Subcutaneous adipose tissue (tissue), 4 donors: ENCODE data around the gene STARD10. TPM values are rescaled to one million over a fixed set of nuclear protein-coding genes. Genes with fewer than 3 reads are reported as not detected.

Source experiments
- total RNA-seq, 4 donors: library from RNA; depleted of rRNA; stranded (reverse); fragments of >200 nt; gene quantifications; one replicate each; pipeline ENCODE4 v1.1.0, GENCODE V29; 2016
- TF ChIP-seq, protein P1 (sequence below): fragments of 450-650 bp; IDR thresholded peaks from one replicate; pipeline ENCODE4 v1.5.1; 2016; ENCODE audit warnings: low read depth, mild to moderate bottlenecking, control low read depth, antibody characterized with exemption, moderate library complexity

Gene STARD10
- total RNA-seq, 4 donors from 2014 or later: 13.4 to 20.2 (median 14.8) TPM

DNA sequence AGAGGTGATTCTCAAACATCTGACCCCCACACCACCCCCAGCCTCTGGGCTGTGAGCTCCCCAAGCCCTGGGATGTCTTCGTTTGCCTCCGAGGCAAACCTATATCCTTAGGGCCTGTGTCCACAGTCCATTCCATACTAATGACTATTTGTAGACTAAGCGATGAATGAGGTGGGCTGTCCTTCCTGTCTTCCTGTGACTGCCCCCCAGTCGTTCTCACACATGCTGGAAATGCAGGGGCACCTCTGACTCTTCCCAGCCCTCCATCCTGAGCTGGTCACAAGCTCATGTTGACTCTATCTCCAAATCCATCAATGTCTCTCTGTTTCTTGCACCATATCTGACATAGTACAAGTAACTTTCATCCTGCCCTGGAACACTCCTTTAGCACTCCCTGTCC, 25.1 kb upstream of the STARD10 start:
- TF ChIP-seq, protein P1, sequence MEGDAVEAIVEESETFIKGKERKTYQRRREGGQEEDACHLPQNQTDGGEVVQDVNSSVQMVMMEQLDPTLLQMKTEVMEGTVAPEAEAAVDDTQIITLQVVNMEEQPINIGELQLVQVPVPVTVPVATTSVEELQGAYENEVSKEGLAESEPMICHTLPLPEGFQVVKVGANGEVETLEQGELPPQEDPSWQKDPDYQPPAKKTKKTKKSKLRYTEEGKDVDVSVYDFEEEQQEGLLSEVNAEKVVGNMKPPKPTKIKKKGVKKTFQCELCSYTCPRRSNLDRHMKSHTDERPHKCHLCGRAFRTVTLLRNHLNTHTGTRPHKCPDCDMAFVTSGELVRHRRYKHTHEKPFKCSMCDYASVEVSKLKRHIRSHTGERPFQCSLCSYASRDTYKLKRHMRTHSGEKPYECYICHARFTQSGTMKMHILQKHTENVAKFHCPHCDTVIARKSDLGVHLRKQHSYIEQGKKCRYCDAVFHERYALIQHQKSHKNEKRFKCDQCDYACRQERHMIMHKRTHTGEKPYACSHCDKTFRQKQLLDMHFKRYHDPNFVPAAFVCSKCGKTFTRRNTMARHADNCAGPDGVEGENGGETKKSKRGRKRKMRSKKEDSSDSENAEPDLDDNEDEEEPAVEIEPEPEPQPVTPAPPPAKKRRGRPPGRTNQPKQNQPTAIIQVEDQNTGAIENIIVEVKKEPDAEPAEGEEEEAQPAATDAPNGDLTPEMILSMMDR: no peak

DNA sequence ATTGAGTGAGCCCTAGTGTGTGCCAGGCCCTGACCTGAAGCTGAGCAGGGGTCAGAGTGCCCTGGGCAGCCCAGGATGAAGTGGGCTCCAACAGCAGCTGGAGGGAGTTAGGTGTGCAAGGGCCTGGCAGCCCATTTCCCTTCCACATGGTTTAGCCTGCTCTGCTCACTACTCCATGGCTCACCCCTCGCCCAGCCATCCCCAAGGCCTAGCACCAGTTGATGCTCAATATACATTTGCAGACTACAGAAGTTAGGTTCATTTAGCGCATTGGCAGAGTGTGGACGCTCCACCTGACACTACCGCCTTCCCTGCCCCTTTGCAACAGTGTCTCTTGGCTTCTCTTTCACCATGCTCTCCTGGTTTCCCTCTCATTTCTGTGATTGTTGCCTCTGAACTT, 24.1 kb upstream of the STARD10 start:
- TF ChIP-seq, protein P1: no peak

DNA sequence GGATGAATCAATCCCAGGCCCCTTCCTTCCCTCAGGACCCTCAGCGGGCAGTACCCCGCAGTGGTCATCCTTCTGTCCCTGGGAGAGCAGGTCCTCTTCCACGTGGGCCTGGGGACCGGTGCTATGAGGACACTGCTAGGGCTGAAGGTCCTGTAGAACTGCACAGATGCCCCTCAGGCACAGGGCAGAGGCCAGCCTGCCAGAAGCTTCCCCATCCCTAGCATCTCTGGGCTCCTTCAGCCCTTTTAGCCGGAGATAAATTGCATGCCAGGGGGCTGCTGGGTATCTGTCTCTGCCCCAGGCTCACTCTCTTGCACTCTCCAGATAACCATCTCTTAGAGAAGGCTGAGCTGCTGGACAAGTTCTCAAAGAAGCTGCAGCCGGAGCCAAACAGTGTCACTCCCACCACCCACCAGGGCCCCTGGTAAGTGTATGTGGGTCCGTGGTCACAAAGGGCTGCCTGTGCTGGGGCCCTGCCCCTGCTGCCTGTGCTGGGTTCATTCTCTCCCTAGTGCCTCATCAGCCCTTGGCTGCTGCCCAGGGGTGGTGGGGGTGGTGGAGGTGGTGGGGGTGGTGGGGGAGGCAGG, 22.6 kb upstream of the STARD10 start:
- TF ChIP-seq, protein P1: no peak

DNA sequence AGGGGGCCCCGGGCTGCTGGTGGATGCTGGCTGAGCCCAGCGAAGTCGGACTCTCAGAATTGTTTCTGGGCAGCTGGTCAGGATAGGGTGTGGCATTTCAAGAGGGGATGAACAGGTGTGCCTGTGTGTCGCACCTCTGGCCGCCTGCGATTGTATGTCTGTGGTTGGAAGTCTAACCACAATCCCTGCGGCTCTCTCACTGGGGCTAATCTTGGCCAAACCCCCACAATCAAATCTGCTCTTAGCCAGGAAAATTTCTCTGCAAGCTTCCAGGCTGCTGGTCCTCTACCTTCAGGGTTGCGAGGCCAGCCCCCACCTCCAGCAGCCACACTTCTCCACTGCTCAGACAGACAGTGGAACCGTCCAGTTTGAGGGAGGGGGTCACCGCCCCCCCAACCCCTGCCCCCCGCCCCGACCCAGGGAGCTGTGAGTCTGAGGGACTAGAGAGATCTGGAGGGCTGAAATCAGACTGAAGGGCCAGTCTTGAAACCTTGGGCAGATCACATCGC, 21.3 kb upstream of the STARD10 start:
- TF ChIP-seq, protein P1: no peak

DNA sequence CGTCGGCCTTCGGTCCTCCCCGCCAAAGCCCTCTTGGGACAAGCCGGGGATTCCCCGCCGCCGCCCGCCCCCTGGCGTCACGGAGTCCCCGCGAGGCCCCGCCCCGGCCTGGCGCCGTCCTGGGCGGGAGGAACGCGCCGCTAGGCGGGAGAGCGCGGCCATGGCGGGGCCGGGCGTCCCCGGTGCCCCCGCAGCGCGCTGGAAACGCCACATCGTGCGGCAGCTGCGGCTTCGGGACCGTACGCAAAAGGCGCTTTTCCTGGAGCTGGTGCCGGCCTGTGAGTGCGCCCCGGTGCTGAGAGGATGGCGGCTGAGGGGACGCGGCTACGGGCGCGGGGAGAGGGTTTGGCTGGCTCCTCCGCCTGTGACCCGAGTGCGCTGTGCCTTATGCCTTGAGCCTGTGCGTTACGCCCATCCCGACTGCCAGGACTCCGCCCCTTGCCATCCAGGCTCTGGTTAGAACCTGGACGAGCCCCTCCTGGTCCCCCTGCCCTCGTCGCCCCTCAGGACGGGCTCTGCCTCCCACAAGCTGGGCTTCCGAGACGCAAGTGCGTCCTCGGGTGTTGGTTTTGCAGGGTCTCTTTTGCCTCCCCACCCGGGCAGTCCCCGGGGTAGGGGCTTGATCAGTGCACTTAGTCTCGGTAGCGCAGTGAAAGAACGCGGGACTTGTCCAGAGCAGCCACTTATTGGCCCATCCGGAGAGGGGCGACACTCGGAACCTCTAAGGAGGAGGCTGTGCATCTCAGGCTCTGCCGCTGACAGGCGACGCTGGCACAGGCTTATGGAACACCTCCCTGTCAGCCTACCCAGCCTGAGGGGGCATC, 20.7 kb upstream of the STARD10 start, which contains the start of gene ATG16L2:
Gene ATG16L2 (plus strand): TSS at position 126 of the 824 bp plus-strand sequence. CDS start 35 bp downstream, at position 161.
- TF ChIP-seq, protein P1: no peak

DNA sequence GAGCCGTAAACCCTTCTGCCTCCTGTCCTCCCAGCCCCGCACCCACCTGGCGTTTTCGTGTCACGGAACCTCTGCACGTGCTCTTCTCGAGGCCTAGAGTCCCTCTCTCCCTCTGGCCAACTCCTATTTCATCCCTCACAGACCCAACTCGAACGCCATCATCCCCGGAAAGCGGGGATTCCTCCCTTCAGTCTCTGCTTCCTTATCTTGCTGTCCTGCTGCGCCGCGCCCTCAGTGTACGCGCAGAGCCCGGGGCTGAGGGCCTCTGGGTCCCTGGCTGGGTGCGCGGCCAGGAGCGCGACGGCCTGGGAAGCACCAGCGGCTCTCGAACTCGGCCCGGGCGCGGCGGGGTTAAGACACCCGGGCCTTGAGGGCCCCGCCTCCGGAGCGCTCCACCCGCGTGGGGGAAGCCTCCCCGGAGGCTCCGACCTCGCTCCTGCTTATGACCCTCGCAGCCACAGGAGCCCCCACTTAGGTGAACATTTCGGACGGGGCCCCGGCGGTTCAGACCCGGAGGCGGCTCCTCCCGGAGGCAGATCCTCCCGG, 20.0 kb upstream of the STARD10 start:
- TF ChIP-seq, protein P1: no peak

DNA sequence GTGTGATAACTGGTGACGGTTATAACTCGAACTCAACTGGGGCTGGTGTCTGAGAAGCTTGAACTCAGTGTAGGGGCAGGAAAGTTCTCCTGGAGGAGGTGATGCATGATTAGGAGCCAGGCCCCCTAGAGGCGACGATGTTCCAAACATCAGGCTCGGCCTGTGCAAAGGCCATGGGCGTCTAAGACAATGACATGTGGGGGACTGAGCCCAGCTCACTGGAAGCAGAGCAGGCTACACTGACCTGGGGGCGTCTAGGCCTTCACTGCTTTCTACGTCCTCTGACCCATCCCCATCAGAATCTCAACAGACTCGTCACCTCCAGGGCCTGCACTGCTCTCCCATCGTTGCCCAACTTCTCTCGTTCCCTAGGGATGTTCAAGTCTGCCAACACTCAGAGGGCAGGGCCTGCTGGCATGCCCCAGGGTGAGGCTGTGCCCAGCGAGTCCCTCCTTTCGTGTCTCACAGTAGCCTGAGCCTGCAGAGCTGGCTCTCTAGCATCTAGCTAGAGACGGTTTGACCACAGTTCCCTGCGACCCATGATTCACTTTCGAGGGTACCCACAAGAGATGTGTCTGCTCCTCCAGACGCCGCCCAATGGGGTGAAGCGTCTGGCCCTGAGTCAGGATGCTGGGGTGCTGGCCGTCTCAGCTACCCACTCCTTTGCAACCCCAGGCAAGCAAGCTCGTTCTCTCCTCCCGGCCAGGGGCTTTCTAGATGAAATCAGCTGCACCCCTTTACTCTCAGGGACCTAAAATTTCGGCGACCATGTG, 19.3 kb upstream of the STARD10 start:
- TF ChIP-seq, protein P1: no peak
